HG03159 (cell line): ENCODE data around the gene CDH16.
"Not testable (repeated sequence)": the region's sequence is repeated elsewhere in the genome, so short reads cannot be mapped to it uniquely, and the experiment has no call there.

ENCODE experiments used
- ATAC-seq: cut with Tn5 transposase; IDR thresholded peaks from one replicate; pipeline ENCODE4 v1.9.1; 2021; ENCODE audit warnings: mild to moderate bottlenecking, moderate library complexity; ENCODE audit not compliant: unreplicated experiment

Gene CDH16

DNA sequence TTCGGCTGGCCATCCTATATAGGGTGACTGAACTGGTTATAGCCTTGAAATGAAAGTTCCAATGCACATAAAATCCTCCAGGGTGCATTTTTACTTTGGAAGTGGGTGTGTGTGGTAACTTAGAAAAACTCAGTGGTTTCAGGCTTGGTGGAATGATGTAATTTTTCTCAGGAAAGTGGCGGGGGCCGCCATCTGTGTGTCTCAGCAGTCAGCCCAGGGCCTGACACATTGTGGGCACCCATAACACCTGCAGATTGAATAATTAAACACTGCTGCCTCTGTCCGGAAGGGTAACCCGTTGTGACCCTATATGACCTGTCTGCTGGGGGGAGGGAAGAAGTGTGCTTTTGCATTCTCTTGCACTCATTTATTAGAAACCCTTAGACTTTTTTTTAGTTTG, 40.6 kb downstream of the CDH16 start:
- ATAC-seq, result no peak

DNA sequence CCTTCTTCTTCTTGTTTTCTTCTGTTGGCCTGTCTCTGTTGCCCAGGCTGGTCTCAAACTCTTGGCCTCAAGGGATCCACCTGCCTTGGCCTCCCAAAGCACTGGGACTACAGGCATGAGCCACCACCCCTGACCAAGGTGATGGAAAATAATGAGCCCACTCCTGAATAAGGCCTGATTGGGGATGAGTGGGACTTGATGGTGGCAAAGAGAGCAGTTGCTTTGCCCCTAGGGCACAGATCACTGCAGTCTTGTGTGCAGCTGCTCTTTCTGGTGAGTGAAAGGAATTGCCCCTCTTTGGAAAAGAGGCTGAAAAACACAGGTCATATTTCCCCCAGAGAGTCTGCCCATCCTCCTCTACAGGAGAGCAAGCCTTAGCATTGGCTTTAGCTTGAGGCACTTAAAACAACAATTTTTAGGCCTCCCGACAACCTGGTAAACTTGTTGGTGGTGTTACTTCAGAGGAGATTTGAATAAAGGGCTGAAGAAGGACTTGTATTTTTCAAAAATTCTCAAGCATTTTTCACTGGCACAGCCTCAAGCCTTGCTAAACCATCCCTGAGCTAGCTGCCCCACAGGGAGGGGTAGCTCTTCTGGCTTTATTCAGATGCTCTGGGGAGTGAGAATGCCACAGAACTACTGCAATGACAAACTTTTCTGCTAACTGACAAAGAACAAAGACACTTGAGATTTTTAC, 44.5 kb downstream of the CDH16 start:
- no peak for ATAC-seq

DNA sequence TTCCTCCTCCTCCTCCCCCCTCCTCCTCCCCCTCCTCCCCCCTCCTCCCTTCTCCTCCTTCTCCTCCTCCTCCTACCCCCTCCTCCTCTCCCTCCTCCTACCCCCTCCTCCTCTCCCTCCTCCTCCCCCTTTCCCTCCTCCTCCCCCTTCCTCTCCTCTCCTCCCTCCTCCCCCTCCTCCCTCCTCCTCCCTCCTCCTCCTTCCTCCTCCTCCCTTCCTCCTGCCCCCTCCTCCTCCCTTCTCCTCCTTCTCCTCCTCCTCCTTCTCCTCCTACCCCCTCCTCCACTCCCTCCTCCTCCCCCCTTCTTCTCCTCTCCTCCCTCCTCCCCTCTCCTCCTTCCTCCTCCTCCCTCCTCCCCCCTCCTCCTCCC, 45.0 kb downstream of the CDH16 start:
- no peak for ATAC-seq

DNA sequence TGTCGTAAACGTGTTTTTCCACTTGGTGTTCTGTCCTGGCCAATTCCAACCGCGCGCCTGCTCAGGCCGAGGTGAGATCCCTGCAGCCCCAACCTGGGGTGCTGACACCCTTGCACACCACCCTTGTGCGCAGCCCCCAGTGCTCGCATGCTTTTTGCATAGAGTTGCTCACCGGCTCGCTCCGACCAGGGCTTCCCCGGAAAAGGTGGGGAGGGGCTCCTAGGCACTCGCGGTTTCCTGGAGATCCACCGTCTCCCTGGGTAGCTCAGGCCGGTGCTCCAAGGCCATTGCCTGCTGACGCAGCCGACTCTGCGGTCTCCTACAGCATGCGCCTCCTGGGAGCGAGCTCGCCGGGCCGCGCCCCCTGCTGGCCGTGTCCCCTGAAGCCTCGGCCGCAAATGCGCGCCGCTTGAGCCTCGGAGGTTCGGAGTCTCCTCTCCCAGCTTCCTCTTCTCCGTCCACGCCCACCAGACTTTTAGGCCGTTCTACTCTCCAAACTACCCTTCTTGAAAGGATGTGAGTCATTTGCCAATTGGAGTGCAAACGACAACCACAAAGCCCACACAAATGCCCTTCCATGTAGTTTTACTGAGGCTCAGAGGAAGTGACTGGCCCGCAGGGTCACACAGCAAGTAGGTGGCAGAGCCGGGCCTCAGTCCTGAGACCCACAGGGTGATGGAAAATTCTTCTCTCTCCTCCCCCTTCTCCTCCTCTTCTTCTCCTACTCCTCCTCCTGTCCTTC, 45.6 kb downstream of the CDH16 start:
- peak; percentile 69 for ATAC-seq

DNA sequence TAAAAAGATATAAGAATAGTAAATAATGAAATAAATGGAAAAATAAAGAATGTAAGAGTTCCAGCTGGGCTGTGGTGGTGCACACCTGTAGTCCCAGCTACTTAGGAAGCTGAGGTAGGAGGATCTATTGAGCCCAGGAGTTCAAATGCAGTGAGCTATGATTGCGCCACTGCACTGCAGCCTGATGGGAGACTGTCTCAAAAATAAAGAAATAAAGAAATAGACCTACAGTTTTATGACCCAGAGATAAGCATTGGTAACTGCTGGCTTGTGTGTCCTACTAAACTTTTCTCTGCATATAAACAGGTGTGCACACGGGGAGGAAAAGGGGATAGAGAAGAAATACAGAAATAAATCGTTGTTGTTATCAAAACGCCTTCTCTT, 46.1 kb downstream of the CDH16 start:
- ATAC-seq, result no peak

DNA sequence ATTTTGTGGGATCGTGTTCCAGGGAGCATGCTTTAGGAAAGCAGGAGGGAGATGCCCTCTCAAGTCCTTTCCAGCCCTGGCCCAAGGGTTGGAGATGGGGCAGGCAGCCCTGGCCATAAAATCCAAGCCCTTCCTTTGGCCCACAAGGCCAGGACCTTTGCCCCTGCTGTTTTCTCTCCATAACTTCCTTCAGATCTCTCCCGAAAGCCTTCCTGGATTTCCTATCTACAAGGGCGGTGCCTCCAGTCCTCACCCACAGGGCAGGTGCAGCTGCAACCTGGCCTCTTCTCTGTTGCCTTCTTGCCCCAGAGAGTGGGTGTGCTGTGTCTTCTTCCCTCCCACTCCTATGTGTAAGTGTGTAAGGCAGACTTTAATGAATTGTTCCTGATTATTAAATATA, 46.8 kb downstream of the CDH16 start:
- ATAC-seq, result no peak

DNA sequence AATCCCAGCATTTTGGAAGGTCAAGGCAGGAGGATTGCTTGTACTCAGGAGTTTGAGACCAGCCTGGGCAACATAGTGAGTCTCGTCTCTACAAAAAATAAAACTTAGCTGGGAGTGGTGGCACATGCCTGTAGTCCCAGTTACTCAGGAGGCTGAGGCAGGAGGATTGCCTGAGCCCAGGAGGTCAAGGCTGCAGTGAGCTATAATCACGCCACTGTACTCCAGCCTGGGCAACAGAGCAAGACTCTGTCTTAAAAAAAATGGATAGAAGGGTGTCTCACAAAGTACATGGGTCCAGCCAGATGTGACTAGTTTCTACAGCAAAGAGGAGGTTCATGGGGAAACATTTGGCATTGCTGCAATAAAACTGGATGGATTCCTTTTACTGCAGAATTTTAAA, 47.3 kb downstream of the CDH16 start:
- ATAC-seq, result not testable (repeated sequence)

DNA sequence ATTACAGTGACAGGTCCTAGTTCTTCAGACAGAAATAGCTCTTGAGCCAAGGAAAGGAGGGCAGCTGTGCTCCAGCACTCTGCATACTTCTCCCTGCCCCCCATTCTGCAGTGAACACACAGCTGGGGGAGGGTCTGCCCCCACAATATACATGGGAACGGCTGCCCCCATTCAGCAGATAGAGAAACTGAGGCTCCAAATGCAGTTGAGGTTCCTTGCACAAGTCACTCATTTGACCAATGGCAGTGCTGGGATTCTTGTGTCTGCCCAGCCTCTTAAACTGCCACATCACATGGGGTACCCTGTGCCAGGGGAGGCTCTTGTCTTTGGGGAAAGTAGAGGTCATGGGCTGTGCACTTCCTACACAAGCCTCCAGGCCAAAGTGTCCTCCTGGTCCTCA, 49.3 kb downstream of the CDH16 start:
- no peak for ATAC-seq

DNA sequence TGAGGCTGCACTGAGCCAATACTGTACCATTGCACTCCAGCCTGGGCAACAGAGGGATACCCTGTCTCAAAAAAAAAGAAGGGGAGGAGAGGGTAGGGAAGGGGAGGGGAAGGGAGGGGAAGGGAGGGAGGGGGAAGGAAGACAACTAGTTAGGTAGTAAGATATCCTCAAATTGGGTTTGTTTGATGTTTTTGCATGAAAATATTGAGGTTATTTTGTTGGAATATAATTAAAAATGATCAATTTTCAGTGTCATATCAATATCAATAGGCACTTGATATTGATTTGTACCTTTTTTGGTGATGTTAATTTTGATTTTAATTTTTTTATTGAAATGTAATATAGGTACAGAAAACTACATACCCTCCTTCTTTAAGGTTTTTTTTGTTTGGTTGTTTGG, 55.0 kb downstream of the CDH16 start:
- no peak for ATAC-seq

DNA sequence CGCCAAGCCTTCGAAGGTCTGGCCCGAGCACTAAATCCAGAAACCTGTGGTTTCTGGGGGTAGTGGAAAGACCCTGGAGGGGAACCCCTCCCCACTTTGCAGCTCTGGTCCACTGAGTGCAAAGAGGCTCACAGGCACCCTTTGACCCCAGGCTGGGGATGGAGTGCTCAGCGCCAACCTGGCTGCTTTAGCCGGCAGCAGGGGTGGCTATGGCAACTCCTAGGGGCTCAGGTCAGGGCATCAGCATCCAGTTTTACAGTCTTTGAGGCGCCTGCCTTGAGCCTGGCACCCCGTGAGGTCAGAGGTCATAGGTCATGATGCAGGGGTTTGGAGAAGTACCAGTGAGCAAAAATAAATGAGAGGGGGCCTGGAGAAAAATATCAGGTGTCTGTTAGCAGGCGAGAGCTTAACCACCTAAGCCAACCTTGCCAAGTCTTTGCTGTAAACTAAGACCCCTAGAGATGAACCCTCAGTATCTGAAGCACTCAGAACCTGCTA, 56.6 kb downstream of the CDH16 start:
- no peak for ATAC-seq

DNA sequence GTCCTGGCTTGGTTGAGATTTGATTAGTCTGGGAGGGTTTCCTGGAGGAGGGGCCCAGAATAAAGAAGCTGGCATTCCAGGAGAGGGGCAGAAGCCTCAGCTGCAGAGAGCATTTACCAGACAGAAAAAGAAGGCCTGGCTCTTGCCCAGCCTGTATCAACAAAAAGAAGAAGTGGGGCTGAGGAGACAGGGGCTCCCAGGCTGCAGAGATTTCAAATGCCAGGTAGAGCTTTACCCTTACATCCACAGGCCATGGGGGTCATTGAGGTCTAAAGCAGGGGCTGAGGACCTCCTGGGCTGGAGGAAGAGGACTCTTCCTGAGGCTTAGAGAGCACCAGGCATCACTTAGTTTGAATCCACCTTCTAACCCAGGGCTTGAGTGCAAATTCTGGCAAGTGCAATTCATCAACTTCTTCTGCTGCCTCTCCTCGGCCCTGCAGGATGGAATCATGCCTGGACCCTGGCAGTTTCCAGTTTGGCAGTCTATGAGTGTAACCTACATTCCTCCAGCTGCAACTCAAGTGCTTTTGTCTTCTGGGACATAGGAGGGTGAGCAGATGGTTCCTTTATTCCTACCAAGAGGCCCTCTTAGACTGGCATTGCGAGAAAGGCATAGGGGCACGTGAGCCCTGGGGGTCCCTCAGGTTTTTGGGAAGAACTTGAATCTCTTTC, 59.2 kb downstream of the CDH16 start:
- no peak for ATAC-seq

DNA sequence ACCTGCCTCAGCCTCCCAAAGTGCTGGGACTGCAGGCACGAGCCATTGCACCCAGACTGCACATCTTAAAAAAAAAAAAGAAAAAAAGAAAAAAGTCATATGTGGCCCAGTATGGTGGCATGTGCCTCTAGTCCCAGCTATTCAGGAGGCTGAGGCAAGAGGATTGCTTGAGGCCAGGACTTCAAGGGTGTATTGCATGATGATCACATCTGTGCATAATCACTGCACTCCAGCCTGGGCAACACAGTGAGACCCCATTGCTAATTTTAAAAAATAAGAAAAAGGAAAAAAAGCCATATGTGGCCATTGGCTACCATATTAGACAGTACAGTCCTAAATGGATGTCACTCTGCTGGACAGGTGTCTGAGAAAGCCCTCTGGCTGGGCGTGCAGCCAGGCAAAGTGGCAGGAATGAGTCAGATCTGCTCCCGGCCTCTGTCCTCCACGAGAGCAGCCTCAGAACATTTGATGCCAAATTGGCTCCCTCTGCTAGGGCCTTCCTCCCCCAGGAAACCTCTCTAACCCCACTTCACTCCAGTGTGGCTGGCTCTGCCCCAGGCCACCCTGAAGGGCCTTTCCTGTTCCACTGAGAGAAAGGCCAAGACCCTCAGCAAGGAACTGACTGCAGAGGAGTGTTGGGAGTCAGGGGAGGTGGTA, 59.8 kb downstream of the CDH16 start:
- no peak for ATAC-seq
